Breast epithelium (tissue), 3 donors: ENCODE measurements around the gene PLEKHA6.

Experiments
- CTCF ChIP-seq, 3 donors: fragments of 450-650 bp; IDR thresholded peaks; one replicate each; pipeline ENCODE4 v1.5.1; 2016 to 2017; ENCODE audit warnings: antibody characterized with exemption in 3 of 3, mild to moderate bottlenecking in 3 of 3, moderate library complexity in 3 of 3
- POLR2A ChIP-seq: fragments of 450-650 bp; IDR thresholded peaks from one replicate; pipeline ENCODE4 v1.6.1; 2016; ENCODE audit warnings: antibody characterized with exemption, mild to moderate bottlenecking, moderate library complexity

GRCh38 chr1:204327359-204327758, 32.4 kb downstream of the PLEKHA6 start:
- TF ChIP-seq CTCF (IDR thresholded peaks at IDR 0.05) = no peak
- TF ChIP-seq POLR2A = no peak
